Stimulated activated CD8-positive, alpha-beta memory T cell treated with anti-CD3 and anti-CD28 coated beads, Interleukin-7, amount 100 ng/mL, for 4 hours (primary cell): Measurements from ENCODE around the gene TBX4.
"Not testable (repeated sequence)": the region's sequence is repeated elsewhere in the genome, so short reads cannot be mapped to it uniquely, and the experiment has no call there.

Experiments used
- DNase-seq, 2 donors: peaks; one replicate each; pipeline ENCODE4 v3.0.0-alpha.2; 2020; ENCODE audit warnings: low read depth in 2 of 2

TBX4 gene

DNA sequence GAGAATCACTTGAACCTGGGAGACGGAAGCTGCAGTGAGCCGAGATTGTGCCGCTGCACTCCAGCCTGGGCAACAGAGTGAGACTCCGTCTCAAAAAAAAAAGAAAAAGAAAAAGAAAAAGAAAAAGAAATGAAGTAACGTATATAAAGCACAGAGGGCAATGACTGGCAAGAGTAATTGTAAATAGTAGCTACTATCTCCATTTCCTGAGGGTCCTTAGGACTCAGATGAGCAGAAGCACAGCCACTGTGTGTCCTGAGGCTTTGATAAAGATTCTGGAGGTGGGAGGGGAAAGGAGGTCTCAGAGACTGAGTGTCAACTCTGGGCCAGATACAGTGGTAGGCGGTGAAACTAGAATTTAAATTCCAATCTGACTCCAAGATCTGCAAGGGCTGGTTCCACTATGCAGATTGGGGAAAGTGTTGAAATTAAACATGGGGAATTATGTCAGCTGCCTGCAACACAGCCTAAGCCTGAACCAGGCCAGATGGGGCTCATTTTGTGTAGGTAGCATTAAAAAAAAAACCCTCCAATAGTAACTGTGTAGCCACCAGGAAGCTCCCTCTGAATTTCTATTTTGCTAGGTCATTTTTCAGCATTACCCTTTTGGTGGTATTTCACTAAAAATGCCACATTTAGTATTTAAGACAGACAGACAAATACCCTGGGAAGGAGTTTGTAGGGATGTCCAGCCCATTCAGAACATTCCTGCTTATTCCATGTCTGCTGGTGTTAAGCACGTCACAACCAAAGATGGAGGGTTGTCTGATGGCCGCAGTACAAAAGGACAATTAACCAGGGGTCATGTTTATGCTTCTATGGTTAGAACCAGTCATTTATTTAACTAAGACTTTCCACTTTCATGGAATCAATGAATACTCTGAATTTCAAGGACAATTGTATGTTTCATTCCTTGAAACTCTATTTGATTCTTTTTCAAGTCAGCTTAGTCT is 46.1 kb downstream of the TBX4 start:
- no peak for DNase-seq

DNA sequence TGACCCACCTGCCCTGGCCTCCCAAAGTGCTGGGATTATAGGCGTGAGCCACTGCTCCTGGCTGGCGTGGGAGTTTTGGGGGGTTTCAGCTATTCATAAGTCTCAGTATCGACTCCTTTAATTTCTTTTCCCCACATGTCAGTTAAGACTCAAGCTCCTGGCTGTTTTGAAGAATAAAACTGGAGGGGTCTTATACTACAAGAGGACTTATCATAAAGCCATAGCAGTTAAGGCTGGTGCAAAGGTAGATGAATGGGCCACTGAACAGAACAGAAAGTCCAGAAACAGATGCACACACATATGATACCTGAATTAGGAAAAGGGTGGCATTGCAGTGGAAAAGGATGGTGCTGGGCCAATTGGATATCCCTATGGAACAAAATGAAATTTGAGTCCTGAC is 47.4 kb downstream of the TBX4 start:
- no peak for DNase-seq

DNA sequence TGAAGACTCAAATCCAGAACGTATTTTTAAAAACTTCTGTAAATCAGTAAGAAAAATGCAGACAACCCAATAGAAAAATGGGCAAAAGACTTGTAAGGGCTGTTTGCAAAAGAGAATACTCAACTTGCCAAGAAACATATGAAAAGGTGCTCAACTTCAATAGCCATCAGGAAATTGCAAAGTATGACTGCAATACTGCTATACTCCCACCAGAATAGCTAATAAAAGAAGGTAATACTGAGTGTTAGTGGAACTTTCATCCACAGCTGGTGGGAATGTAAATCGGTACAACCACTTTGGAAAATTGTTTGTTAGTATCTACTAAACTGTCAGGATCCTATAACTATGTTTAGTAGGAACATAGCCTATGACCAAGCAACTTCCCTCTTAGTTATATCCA is 48.1 kb downstream of the TBX4 start:
- no peak for DNase-seq

DNA sequence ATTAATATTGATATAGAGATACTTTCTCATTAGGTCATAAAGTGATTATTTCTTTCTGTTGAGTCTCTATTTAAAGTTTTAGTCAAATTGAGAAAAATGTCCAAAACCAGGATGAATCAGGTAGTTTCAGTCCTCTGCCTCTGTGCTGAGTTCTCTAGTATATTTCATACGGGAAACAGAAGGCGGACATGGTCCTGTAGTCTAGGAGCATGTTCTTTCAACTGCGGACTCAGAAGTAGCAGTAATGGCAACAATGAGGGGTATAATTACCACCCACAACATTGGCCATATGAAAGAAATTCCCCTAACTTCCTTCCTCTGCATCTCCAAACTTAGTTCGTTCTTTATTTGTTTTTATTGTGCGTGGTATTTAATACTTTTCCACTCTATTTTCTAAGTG is 50.1 kb downstream of the TBX4 start:
- DNase-seq: no peak

DNA sequence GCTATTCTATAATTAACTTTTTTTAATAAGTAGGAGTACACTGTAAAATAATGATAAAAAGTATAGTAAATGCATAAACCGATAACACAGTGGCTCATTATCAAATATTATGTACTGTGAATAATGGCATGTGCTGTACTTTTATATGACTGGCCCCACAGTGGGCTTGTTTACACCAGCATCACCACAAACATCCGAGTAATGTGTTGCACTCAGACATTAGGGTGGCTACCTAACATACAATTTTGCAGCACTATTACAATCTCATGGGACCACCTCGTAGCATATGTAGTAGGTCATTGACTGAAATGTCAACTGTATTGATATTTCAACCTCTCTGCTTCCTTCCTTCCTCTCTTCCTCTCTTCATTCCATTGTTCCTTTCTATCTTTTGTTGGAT is 51.7 kb downstream of the TBX4 start:
- no peak for DNase-seq

DNA sequence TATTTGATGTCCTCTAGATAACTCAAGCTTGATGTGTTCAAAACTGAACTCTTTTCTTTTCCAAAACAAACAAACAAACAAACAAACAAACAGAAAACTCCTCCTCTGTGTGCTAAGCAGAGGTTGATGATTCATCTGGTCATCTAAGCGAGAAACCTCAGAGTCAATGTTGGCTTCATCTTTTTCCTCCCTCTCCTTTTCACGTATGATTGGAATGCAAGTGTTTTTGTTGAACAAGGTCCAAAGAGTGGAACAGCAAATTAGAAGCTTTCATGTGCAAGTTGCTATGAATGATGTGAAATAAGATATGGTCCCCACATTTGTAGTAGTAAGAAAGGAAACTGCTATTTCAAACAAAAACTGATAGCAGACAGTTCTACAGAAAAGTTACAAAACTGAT is 52.5 kb downstream of the TBX4 start:
- DNase-seq: no peak

DNA sequence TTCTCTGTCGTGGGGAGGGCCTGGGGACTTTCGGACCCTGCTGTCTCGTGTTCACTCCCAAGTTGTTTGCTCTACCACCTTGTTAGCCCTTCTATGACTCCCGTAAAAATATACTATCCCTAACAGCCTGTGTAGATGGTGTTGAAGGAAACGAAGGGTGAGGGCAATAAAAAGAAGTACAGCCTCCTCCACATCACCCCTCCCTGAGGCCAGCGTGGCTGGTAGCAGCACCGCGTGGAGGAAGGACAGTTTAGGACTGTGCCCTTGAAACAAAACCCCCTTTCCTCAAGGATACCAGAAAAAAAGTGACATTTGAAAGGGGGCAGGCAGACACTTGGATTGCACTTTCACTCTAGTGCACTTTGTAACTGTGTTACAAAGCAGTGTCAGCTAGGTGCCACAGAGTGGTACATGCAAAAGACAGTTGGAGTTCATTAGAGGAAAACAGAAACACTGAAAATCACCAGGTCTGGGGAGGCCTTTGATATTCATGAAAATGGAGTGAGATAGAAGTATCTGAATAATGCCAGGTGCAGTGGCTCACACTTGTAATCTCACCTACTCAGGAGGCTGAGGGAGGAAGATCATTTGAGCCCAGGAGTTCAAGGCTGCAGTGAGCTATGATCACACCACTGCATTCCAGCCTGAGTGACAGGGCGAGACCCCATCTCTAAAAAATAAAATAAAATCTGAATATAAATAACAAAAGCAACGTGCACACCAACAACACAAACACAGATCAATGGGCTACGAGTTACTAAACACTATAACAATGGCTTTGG is 53.8 kb downstream of the TBX4 start:
- no peak for DNase-seq

DNA sequence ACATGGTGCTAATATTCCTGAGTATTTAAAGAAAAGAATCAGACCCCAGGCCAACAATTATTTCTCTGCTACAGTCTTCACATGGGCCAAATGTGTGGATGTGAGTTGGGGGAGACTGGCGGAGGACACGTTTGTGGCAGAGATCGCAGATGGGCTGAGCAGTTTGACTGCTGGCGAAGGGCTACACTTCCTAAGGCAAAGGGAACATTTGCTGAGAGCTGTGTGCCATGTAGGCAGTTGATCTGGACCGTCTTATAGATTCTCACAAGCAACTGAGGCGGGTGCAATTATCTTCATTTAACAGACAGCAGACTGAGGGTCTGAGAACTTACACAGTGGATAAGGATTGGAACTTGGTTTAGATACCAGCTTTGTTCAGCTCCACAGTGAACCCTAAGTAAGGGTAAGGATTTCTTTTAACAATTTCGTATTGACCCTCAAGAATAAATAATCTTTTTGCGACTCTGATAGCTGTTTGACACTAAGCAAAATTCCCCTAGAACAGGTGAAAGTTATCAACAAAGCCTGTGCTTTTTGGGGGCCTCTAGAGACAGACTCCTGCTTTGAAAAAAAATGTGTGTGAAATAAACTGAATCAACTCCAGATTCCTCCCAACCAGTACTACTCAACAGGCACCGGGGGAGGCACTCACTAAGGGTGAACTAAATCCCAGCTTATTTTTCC is 55.3 kb downstream of the TBX4 start:
- DNase-seq: no peak

DNA sequence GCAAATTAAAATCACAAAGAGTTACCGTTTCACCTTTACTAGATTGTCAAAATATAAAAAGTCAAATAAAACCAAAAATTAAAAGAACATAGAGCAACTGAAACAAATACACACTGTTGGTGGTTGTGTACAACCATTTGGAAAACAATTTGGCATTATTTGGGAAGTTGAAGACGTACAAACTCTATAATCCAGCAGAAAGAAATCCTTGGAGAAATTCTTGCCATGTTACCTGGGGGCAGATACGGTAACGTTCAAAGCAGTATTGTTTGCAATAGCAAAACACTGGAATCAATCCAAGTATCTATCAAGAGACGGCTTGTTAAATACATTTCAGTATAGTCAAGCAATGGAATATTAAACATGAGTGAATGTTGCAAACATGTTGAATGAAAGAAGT is 56.7 kb downstream of the TBX4 start:
- DNase-seq: no peak

DNA sequence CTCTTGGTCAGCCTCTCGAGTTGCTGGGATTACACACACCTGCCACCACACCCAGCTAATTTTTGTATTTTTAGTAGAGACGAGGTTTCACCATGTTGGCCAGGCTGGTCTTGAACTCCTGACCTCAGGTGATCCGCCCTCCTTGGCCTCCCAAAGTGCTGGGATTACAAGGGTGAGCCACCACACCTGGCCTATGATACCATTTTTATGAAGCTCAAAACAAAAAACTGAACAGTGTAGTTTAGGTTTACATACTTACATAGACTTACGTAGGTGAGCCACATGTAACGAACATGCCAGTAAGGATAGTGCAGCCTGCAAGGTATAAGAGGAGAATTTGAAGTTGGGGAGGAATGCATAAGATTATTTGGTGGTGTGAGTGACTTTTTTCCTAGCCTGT is 57.2 kb downstream of the TBX4 start:
- DNase-seq: not testable (repeated sequence)

DNA sequence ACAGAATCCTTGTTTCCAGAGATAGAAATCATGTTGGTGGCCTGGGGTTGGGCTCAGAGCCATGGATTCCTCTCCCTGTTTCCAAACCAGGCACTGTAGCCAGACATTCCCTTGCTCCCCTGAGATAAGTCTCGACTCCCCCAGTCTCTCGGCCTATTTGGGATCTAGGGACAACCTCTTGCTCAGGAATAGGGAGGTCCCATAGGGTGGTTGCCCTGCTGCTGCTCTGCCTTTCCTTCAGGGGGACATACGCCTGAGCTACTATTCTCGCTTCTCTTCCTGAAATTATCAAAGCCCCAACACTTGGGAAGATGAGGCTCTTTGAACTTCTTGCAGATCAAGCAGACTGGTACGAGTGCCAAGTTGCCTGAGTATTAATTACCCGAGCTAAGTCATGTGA is 58.0 kb downstream of the TBX4 start:
- no peak for DNase-seq

DNA sequence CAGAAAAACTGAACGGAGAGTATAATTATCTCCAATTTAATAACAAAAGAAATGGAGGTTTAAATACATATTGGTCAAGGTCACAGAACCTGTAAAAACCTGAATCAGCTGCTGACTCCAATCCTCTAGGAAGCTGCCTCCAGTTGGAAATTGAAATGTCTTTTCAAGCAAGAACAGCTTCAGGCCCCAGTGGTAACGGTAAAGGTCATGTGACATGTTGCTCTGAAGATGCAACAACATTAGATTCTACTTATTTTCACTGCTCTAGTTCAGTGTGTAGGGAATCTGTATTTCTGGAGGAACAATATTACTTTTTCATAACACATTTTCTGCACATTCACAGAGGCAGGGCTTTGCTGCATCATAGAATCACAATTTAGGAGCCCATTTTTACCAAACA is 58.8 kb downstream of the TBX4 start:
- no peak for DNase-seq

DNA sequence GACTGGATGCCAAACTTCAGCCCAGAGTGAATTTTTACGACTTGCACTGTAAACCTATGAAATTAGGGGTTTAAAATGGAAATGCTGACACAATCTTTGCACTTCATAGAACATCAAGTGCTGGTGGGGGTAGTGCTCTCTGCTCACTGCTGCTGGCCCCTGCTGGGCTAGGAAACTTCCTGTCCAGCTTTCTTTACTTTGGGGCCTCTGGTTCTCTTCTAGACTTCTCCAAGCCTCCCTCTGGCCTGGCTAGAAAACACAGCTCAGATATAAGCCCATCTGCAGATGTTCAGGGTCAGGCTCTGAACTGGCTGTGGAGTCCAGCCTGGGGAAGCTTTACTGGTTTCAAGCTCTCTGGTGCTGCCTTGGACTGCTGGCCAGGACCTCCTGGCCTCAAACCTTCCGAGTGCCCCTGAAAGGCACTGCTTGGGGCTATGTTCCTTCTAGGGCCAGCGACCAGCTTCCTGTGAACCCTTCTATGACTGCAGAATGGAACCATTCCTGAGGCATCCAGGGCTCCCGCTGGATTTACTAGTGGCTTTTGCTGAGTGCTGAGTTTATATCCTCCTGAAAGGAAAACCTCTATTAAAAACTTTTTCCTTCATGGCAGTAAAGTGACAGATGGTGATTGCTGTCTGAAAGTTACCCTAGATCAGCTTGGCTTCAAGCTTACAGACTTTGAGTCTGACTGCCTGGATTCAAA is 59.4 kb downstream of the TBX4 start:
- no peak for DNase-seq

DNA sequence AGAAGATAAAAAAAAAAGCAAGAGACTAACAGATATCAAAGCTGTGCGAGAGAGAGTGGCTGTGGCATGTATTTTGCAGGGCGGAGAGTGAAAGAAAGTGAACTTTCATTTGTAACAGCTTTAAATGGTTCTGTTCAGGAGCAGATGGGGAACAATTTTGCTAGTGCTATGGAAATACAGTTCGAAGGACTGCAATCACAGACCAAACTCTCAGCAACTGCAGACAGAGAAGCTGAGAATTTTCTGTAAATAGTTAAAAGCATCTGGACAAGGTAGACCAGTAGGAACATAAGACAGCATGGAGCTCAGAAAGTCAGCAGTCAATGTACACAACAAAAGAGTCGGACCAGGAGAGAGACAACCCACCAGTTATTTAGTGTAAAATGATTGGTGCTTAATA is 62.3 kb downstream of the TBX4 start:
- DNase-seq: no peak

DNA sequence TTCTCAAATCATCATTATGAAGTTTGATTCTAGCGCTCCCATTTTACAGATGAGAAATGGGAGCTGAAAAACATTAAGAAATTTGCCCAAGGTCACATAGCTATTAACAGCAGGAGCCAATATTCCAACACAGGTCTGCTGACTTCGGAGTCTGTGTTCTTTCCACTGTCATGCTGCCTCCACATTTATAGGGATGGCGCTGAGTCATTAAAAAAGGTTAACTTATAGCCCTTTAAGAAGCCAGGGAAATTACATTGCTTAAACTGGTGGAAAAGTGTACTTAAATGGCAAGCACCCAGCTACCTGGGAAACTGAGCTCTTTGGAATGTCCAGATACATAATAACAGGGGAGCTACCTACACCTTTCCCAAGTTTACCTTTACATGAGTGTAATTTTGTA is 65.0 kb downstream of the TBX4 start:
- DNase-seq: no peak

DNA sequence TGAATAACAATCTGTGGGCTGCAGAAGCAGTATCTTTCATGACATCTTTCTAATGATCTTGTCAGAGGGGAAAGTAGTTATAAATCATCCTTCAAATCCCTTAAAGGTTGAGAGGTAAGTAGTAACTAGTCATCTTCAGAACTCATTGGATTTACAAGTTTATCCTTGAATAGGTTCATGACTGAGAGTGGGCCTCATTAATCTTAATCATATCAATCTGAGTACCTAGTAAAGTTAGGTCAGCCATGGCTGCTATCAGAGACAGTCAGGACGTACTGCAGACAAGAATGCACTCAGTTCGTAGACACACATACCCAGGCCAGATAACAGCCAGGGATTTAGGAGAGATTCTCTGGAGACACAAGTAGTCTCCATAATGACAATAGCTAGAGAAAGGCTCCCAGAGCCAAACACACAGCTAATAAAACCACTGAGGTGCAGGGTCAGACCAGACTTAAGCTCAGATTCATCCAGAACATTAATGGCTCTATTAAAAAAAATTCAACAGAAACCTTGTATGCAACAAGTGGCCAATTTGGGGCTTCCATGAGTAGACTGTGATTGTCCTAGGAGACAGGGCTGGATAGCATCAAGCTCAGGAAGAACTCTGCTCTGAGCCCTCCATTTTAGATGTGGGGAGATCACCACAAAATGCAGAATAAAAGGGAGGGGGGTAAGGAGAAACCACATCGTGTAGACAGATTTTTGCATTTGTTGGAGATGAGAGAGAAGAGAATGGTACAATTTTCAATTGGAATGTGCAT is 65.8 kb downstream of the TBX4 start:
- DNase-seq: no peak

DNA sequence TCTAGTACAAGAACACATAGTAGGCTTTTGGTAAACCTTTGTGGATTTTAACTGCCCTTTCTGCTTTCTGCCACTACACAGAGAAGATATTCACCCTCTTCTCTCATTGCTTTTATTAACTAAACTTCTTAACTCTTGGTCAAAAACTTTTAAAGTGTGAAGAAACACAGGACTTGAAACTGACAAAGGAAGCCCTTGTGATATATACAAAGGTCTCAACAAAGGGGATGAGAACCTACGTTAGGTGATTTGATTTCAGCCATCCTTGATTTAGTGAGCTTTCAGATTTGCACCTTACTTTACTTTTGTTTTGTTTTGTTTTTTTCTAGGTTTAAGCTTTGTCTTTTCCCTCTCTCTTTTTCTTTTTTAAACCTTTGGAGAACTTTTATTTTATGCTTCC is 66.9 kb downstream of the TBX4 start:
- DNase-seq: no peak

DNA sequence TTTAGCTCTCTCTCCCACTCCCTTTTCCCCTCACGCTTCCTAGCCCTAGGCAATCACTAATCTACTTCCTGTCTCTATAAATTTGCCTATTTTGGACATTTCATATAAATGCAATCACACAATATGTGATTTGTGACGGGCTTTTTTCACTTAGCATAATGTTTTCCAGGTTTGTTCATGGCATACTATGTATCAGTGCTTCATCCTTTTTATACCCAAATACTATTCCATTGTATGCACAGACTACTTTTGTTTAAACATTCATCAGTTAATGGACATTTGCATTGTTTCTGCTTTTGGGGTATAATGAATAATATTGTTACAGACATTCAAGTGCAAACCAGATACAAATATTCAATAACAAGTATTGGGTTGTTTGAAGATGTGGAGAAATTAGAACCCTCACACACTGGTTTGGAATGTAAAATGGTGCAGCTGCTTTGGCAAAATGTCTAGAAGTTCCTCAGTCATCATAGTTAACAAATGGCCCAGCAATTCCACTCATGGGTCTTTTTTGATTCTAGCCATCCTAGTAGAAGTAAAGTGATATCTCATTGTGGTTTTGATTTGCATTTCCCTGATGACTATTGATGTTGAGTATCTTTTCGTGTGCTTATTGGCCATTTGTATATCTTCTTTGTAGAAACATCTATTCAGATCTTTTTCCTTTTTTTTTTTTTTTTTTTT is 67.7 kb downstream of the TBX4 start:
- no peak for DNase-seq

DNA sequence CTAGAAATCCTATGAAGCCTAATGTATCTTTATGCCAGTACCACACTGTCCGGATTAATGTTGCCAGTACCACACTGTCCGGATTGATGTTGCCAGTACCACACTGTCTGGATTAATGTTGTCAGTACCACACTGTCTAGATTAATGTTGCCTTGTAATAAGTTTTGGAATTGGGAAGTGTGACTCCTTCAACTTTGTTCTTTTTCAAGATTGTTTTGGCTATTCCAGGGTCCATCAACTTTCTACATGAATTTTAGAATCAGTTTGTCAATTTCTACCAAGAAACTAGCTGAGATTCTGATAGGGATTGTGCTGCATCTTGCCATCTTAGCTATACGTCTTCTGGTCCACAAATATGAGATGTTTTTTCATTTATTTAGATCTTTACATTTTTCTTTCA is 68.7 kb downstream of the TBX4 start:
- DNase-seq: no peak

DNA sequence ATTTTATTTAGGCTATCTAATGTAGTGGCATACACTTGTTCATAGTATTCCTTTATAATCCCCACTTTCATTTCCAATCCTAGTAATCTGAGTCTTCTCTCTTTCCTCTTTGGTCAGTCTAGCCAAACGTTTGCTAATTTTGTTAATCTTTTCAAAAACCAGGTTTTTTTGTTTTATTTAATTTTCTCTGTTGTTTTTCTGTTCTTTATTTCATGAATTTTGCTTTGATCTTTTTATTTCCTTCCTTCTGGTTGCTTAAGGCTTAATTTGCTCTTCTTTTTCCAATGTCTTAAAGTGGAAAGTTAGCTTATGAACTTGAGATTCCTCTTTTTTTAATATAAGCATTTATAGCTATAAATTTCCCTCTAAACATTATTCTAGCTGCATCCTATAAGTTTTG is 69.9 kb downstream of the TBX4 start:
- DNase-seq: no peak

DNA sequence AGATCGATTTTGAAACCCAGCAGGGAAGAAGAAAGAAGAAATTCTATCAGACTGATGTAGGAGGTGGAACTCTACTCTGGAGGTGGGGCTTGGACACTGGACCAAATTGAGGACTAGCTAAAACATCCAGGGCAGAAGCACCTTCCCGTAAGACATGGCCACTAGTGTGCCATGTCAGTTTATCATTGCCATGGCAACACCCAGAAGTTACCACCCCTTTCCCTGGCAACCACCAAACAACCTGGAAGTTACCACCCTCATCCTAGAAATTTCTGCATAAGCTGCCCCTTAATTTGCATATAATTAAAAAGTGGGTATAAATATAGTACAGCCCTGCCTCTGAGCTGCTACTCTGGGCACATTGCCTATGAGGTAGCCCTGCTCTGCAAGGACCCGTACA is 72.1 kb downstream of the TBX4 start:
- DNase-seq: no peak
